ENCODE data around the gene DUSP22.

DUSP22 gene

GRCh38 chr6:340991-341827 lies 48.9 kb downstream of the DUSP22 start:
- DNase-seq, result no peak

- DNase-seq, result no peak
Observed at GRCh38 chr6:341914-342831, 49.9 kb downstream of the DUSP22 start.

GRCh38 chr6:342832-343179 lies 50.5 kb downstream of the DUSP22 start:
- DNase-seq, result no peak

GRCh38 chr6:343226-343935 lies 51.1 kb downstream of the DUSP22 start:
- no peak for DNase-seq

GRCh38 chr6:343960-344815 lies 51.9 kb downstream of the DUSP22 start:
- DNase-seq, result no peak

GRCh38 chr6:344816-345340 lies 52.6 kb downstream of the DUSP22 start:
- no peak for DNase-seq

GRCh38 chr6:345747-346385 lies 53.6 kb downstream of the DUSP22 start:
- DNase-seq, result no peak

- DNase-seq, result no peak
Observed at GRCh38 chr6:346386-347030, 54.2 kb downstream of the DUSP22 start.

GRCh38 chr6:347232-347631 lies 54.9 kb downstream of the DUSP22 start:
- DNase-seq, result no peak

- no peak for DNase-seq
Observed at GRCh38 chr6:347951-348859, 55.9 kb downstream of the DUSP22 start.

GRCh38 chr6:348860-349396 lies 56.6 kb downstream of the DUSP22 start:
- no peak for DNase-seq

GRCh38 chr6:349491-349921 lies 57.2 kb downstream of the DUSP22 start:
- DNase-seq, result no peak

- no peak for DNase-seq
Observed at GRCh38 chr6:350371-350770, 58.1 kb downstream of the DUSP22 start.

- DNase-seq, result no peak
Observed at GRCh38 chr6:351011-351866, 59.0 kb downstream of the DUSP22 start.

GRCh38 chr6:351867-352289 lies 59.6 kb downstream of the DUSP22 start:
- no peak for DNase-seq

GRCh38 chr6:352474-352873 lies 60.2 kb downstream of the DUSP22 start:
- no peak for DNase-seq

- DNase-seq, result no peak
Observed at GRCh38 chr6:352896-353470, 60.7 kb downstream of the DUSP22 start.
